ENCODE results near the gene BNIP3.
"Not testable (repeated sequence)": the region's sequence is repeated elsewhere in the genome, so short reads cannot be mapped to it uniquely, and the experiment has no call there.

BNIP3 gene

GRCh38 chr10:131998050-131998844, 16.5 kb upstream of the BNIP3 start:
- no peak overlapping the region for H3K4me3 Mint-ChIP-seq
- DNase-seq (ENCODE audit: low spot score in 2 of 2) (no peak), ATAC-seq (replicated peaks; ENCODE audit: extremely low read depth, poor library complexity, severe bottlenecking) (no peak)
- H3K4me1 Mint-ChIP-seq: peaks cover 6% of the 10 kb centered on the region
- no peak overlapping the region for H3K27ac Mint-ChIP-seq (ENCODE audit: low read depth)
- H3K27me3 Mint-ChIP-seq: peaks cover 31% of the 10 kb centered on the region
- no peaks in the 10 kb centered on the region for H3K9me3 Mint-ChIP-seq
- peaks cover 3% of the 10 kb centered on the region for H3K36me3 Mint-ChIP-seq (ENCODE audit: insufficient read depth)

GRCh38 chr10:131997366-131998049, 15.8 kb upstream of the BNIP3 start:
- ATAC-seq (replicated peaks; ENCODE audit: extremely low read depth, poor library complexity, severe bottlenecking): no peak
- H3K27ac Mint-ChIP-seq (ENCODE audit: low read depth): no peak overlapping the region
- H3K36me3 Mint-ChIP-seq (ENCODE audit: insufficient read depth): peaks cover 3% of the 10 kb centered on the region
- H3K27me3 Mint-ChIP-seq: peaks cover 26% of the 10 kb centered on the region
- peaks cover 6% of the 10 kb centered on the region for H3K4me1 Mint-ChIP-seq
- H3K9me3 Mint-ChIP-seq: no peaks in the 10 kb centered on the region
- no peak for DNase-seq (ENCODE audit: low spot score in 2 of 2)
- H3K4me3 Mint-ChIP-seq: no peak overlapping the region

GRCh38 chr10:131996466-131997365, 15.0 kb upstream of the BNIP3 start:
- H3K9me3 Mint-ChIP-seq: no peaks in the 10 kb centered on the region
- DNase-seq (ENCODE audit: low spot score in 2 of 2): no peak
- H3K4me3 Mint-ChIP-seq: no peak overlapping the region
- peaks cover 6% of the 10 kb centered on the region for H3K4me1 Mint-ChIP-seq
- ATAC-seq (replicated peaks; ENCODE audit: extremely low read depth, poor library complexity, severe bottlenecking): no peak
- H3K27me3 Mint-ChIP-seq: peaks cover 18% of the 10 kb centered on the region
- no peak overlapping the region for H3K27ac Mint-ChIP-seq (ENCODE audit: low read depth)
- no peaks in the 10 kb centered on the region for H3K36me3 Mint-ChIP-seq (ENCODE audit: insufficient read depth)

GRCh38 chr10:131994435-131994834, 12.7 kb upstream of the BNIP3 start:
- Mint-ChIP-seq H3K4me3 (no peak overlapping the region), H3K9me3 (no peaks in the 10 kb centered on the region), H3K36me3 (ENCODE audit: insufficient read depth) (no peaks in the 10 kb centered on the region), H3K4me1 (peaks cover 6% of the 10 kb centered on the region), H3K27me3 (peaks cover 10% of the 10 kb centered on the region), H3K27ac (ENCODE audit: low read depth) (no peak overlapping the region)
- no peak for DNase-seq (ENCODE audit: low spot score in 2 of 2)
- no peak for ATAC-seq (replicated peaks; ENCODE audit: extremely low read depth, poor library complexity, severe bottlenecking)

- Mint-ChIP-seq H3K9me3 (no peaks in the 10 kb centered on the region), H3K27me3 (peaks cover 10% of the 10 kb centered on the region), H3K4me3 (no peak overlapping the region), H3K27ac (ENCODE audit: low read depth) (no peak overlapping the region), H3K4me1 (peaks cover 6% of the 10 kb centered on the region), H3K36me3 (ENCODE audit: insufficient read depth) (no peaks in the 10 kb centered on the region)
- ATAC-seq (replicated peaks; ENCODE audit: extremely low read depth, poor library complexity, severe bottlenecking) (no peak), DNase-seq (ENCODE audit: low spot score in 2 of 2) (no peak)
Measured at GRCh38 chr10:131993275-131993674, 11.6 kb upstream of the BNIP3 start.

- H3K4me1 Mint-ChIP-seq: peaks cover 2% of the 10 kb centered on the region
- DNase-seq (ENCODE audit: low spot score in 2 of 2) (no peak), ATAC-seq (replicated peaks; ENCODE audit: extremely low read depth, poor library complexity, severe bottlenecking) (no peak)
- no peaks in the 10 kb centered on the region for H3K36me3 Mint-ChIP-seq (ENCODE audit: insufficient read depth)
- H3K9me3 Mint-ChIP-seq: no peaks in the 10 kb centered on the region
- no peak overlapping the region for H3K27ac Mint-ChIP-seq (ENCODE audit: low read depth)
- H3K27me3 Mint-ChIP-seq: peaks cover 4% of the 10 kb centered on the region
- H3K4me3 Mint-ChIP-seq: no peak overlapping the region
Measured at GRCh38 chr10:131991726-131992125, 10.0 kb upstream of the BNIP3 start.

GRCh38 chr10:131987786-131988185, 6.1 kb upstream of the BNIP3 start:
- H3K36me3 Mint-ChIP-seq (ENCODE audit: insufficient read depth); H3K27ac Mint-ChIP-seq (ENCODE audit: low read depth); DNase-seq (ENCODE audit: low spot score in 2 of 2); H3K9me3 Mint-ChIP-seq; H3K27me3 Mint-ChIP-seq; H3K4me3 Mint-ChIP-seq; H3K4me1 Mint-ChIP-seq; ATAC-seq (replicated peaks; ENCODE audit: extremely low read depth, poor library complexity, severe bottlenecking): not testable (repeated sequence)

GRCh38 chr10:131987301-131987700, 5.6 kb upstream of the BNIP3 start:
- H3K9me3 Mint-ChIP-seq; H3K36me3 Mint-ChIP-seq (ENCODE audit: insufficient read depth); H3K27me3 Mint-ChIP-seq; H3K27ac Mint-ChIP-seq (ENCODE audit: low read depth); ATAC-seq (replicated peaks; ENCODE audit: extremely low read depth, poor library complexity, severe bottlenecking); DNase-seq (ENCODE audit: low spot score in 2 of 2); H3K4me1 Mint-ChIP-seq; H3K4me3 Mint-ChIP-seq: not testable (repeated sequence)

- H3K4me3 Mint-ChIP-seq; H3K36me3 Mint-ChIP-seq (ENCODE audit: insufficient read depth); H3K4me1 Mint-ChIP-seq; H3K27me3 Mint-ChIP-seq; ATAC-seq (replicated peaks; ENCODE audit: extremely low read depth, poor library complexity, severe bottlenecking); H3K9me3 Mint-ChIP-seq; DNase-seq (ENCODE audit: low spot score in 2 of 2); H3K27ac Mint-ChIP-seq (ENCODE audit: low read depth): not testable (repeated sequence)
Measured at GRCh38 chr10:131986851-131987250, 5.1 kb upstream of the BNIP3 start.

GRCh38 chr10:131983780-131984179, 2.1 kb upstream of the BNIP3 start:
- H3K27me3 Mint-ChIP-seq: no peaks in the 10 kb centered on the region

GRCh38 chr10:131982796-131983195, 1.1 kb upstream of the BNIP3 start:
- H3K4me1 Mint-ChIP-seq: peaks cover 28% of the 10 kb centered on the region
- peak overlapping the region; percentile 62 for H3K4me3 Mint-ChIP-seq
- H3K27ac Mint-ChIP-seq (ENCODE audit: low read depth): no peak overlapping the region
- H3K27me3 Mint-ChIP-seq: no peaks in the 10 kb centered on the region
- H3K9me3 Mint-ChIP-seq: no peaks in the 10 kb centered on the region
- DNase-seq (ENCODE audit: low spot score in 2 of 2) (no peak), ATAC-seq (replicated peaks; ENCODE audit: extremely low read depth, poor library complexity, severe bottlenecking) (no peak)
- H3K36me3 Mint-ChIP-seq (ENCODE audit: insufficient read depth): peaks cover 7% of the 10 kb centered on the region

More at GRCh38 chr10:131983780-131984179, 2.1 kb upstream of the BNIP3 start:
- Mint-ChIP-seq H3K27ac (ENCODE audit: low read depth) (no peak overlapping the region), H3K9me3 (no peaks in the 10 kb centered on the region), H3K36me3 (ENCODE audit: insufficient read depth) (peaks cover 7% of the 10 kb centered on the region), H3K4me3 (peak overlapping the region; percentile 62), H3K4me1 (peaks cover 22% of the 10 kb centered on the region)
- no peak for ATAC-seq (replicated peaks; ENCODE audit: extremely low read depth, poor library complexity, severe bottlenecking)
- DNase-seq (ENCODE audit: low spot score in 2 of 2): no peak

- Mint-ChIP-seq H3K9me3 (no peaks in the 10 kb centered on the region), H3K4me1 (peaks cover 34% of the 10 kb centered on the region), H3K27ac (ENCODE audit: low read depth) (no peak overlapping the region), H3K27me3 (no peaks in the 10 kb centered on the region), H3K4me3 (peak overlapping the region; percentile 82), H3K36me3 (ENCODE audit: insufficient read depth) (peaks cover 7% of the 10 kb centered on the region)
- DNase-seq (ENCODE audit: low spot score in 2 of 2) (no peak), ATAC-seq (replicated peaks; ENCODE audit: extremely low read depth, poor library complexity, severe bottlenecking) (peak; percentile 13)
Measured at GRCh38 chr10:131982185-131982756, 548 bp upstream of the BNIP3 start.
